SK-N-SH (cell line): Measurements from ENCODE around the gene HOXC13. TPM values are rescaled to one million over a fixed set of nuclear protein-coding genes. Genes with fewer than 3 reads are reported as not detected.

Experiments
- CTCF ChIA-PET: fragments of 300-600, 350-600 bp; formaldehyde crosslinking; extraction: SDS; loops from one replicate; lab custom pipeline; 2021; lab: Yijun Ruan, JAX
- POLR2A ChIA-PET: fragments of 350-600 bp; sonication (Branson Sonifier 250); formaldehyde crosslinking; extraction: SDS; loops from one replicate; lab custom pipeline; 2020; ENCODE audit warnings: antibody characterized with exemption, inconsistent platforms; lab: Yijun Ruan, JAX
- DNase-seq: peaks from one replicate; pipeline ENCODE4 v3.0.0; 2012
- H2AFZ ChIP-seq: fragments of 200-600 bp; sonication (generic); 2 replicates; pipeline ENCODE4 v1.8.1; 2016; ENCODE audit warnings: antibody characterized with exemption, mild to moderate bottlenecking, low read depth
- H3F3A ChIP-seq: fragments of 200-600 bp; sonication (generic); replicated peaks from 2 replicates; pipeline ENCODE3; 2016; ENCODE audit warnings: antibody characterized with exemption, mild to moderate bottlenecking; ENCODE audit not compliant: insufficient read depth
- H3K27ac ChIP-seq, 2 experiments: fragments of 200-500 bp in 1 of 2; fragments of 200-600 bp in 1 of 2; sonication (Bioruptor generic) in 1 of 2; sonication (generic), shearing (Covaris generic) in 1 of 2; 2 replicates each; pipeline versions ENCODE4 v1.5.1 to v1.6.1; 2014 to 2016; ENCODE audit warnings: low read depth in 2 of 2, inconsistent platforms in 1 of 2, low read length in 1 of 2, mild to moderate bottlenecking in 1 of 2, mixed read lengths in 1 of 2
- H3K27me3 ChIP-seq: fragments of 200-600 bp; sonication (generic), shearing (Covaris generic); 2 replicates; pipeline ENCODE4 v1.6.1; 2016; ENCODE audit warnings: mixed run types; ENCODE audit not compliant: insufficient read depth
- H3K36me3 ChIP-seq, 2 experiments: fragments of 200-500 bp in 1 of 2; fragments of 200-600 bp in 1 of 2; sonication (Bioruptor generic) in 1 of 2; sonication (generic) in 1 of 2; replicated peaks in 1 of 2; 2 replicates each; pipeline versions ENCODE3 to v1.5.1; 2014 to 2016; ENCODE audit warnings: low read length in 1 of 2, mild to moderate bottlenecking in 1 of 2; ENCODE audit not compliant: insufficient read depth in 2 of 2, control insufficient read depth in 1 of 2
- H3K4me1 ChIP-seq, 2 experiments: fragments of 200-500 bp in 1 of 2; fragments of 200-600 bp in 1 of 2; sonication (Bioruptor generic) in 1 of 2; sonication (generic), shearing (Covaris generic) in 1 of 2; 2 replicates each; pipeline versions ENCODE4 v1.5.1 to v1.6.1; 2014 to 2016; ENCODE audit warnings: low read depth in 1 of 2, low read length in 1 of 2, mixed run types in 1 of 2; ENCODE audit not compliant: insufficient read depth in 2 of 2, control insufficient read depth in 1 of 2
- H3K4me2 ChIP-seq: fragments of 200-600 bp; sonication (generic), shearing (Covaris generic); 2 replicates; pipeline ENCODE4 v1.6.1; 2017; ENCODE audit warnings: mixed run types
- H3K4me3 ChIP-seq, 2 experiments: fragments of 200-500 bp in 1 of 2; fragments of 200-600 bp in 1 of 2; sonication (Bioruptor generic) in 1 of 2; sonication (generic), shearing (Covaris generic) in 1 of 2; 2 replicates each; pipeline versions ENCODE4 v1.5.1 to v1.8.1; 2014 to 2016; ENCODE audit warnings: low read depth in 2 of 2, inconsistent platforms in 1 of 2, low read length in 1 of 2, mild to moderate bottlenecking in 1 of 2, mixed read lengths in 1 of 2, moderate library complexity in 1 of 2
- H3K79me2 ChIP-seq: fragments of 200-600 bp; sonication (generic); 2 replicates; pipeline ENCODE4 v1.8.1; 2017; ENCODE audit warnings: mild to moderate bottlenecking; ENCODE audit not compliant: insufficient read depth
- H3K9ac ChIP-seq: fragments of 200-600 bp; sonication (generic); 2 replicates; pipeline ENCODE4 v1.6.1; 2017; ENCODE audit warnings: mixed run types
- H3K9me2 ChIP-seq: fragments of 200-600 bp; sonication (generic); 2 replicates; pipeline ENCODE4 v1.6.1; 2017; ENCODE audit warnings: mixed run types
- H3K9me3 ChIP-seq: fragments of 200-600 bp; sonication (generic); 2 replicates; pipeline ENCODE4 v1.6.1; 2017; ENCODE audit warnings: mixed run types, mild to moderate bottlenecking, moderate library complexity
- H4K20me1 ChIP-seq: fragments of 200-600 bp; sonication (generic); 2 replicates; pipeline ENCODE4 v1.6.1; 2017; ENCODE audit warnings: mild to moderate bottlenecking, mixed run types; ENCODE audit not compliant: insufficient read depth
- CHD2 ChIP-seq: fragments of 150-350 bp; IDR thresholded peaks from 2 replicates; pipeline ENCODE4 v1.6.1; 2018; ENCODE audit warnings: low read length; ENCODE audit not compliant: partially characterized antibody
- EP300 ChIP-seq, 2 experiments: IDR thresholded peaks; 2 replicates each; pipeline versions ENCODE4 v1.4.0 to v1.6.1; 2012; ENCODE audit warnings: borderline replicate concordance in 1 of 2, low read depth in 1 of 2, low read length in 1 of 2
- EZH2phosphoT487 ChIP-seq: fragments of 200-600 bp; sonication (generic); IDR thresholded peaks from 2 replicates; pipeline ENCODE4 v1.6.1; 2017; ENCODE audit warnings: low read depth, mixed run types, mild to moderate bottlenecking, antibody characterized with exemption, moderate library complexity, borderline replicate concordance
- FOSL2 ChIP-seq: IDR thresholded peaks from 2 replicates; pipeline ENCODE4 v1.4.0; 2012; ENCODE audit warnings: low read depth, mild to moderate bottlenecking, moderate library complexity, borderline replicate concordance
- FOXJ3 ChIP-seq: sonication (generic); formaldehyde crosslinking; IDR thresholded peaks from 2 replicates; pipeline ENCODE4 v1.5.1; 2020; ENCODE audit warnings: mild to moderate bottlenecking, missing genetic modification reagents
- FOXM1 ChIP-seq: IDR thresholded peaks from 2 replicates; pipeline ENCODE4 v1.4.0; 2012; ENCODE audit warnings: low read depth, mild to moderate bottlenecking
- GATA2 ChIP-seq: sonication (generic); formaldehyde crosslinking; IDR thresholded peaks from 2 replicates; pipeline ENCODE4 v1.5.0; 2020; ENCODE audit warnings: mild to moderate bottlenecking, missing genetic modification reagents
- IRF3 ChIP-seq: fragments of 150-350 bp; IDR thresholded peaks from 2 replicates; pipeline ENCODE4 v1.6.1; 2016; ENCODE audit warnings: mild to moderate bottlenecking, low read depth, low read length
- JUND ChIP-seq: IDR thresholded peaks from 2 replicates; pipeline ENCODE4 v1.4.0; 2012
- MAX ChIP-seq: IDR thresholded peaks from 2 replicates; pipeline ENCODE4 v1.4.0; 2012; ENCODE audit warnings: low read depth
- NFIC ChIP-seq: IDR thresholded peaks from 2 replicates; pipeline ENCODE4 v1.4.0; 2012; ENCODE audit warnings: borderline replicate concordance
- NRF1 ChIP-seq: IDR thresholded peaks from 2 replicates; pipeline ENCODE4 v1.6.1; 2012; ENCODE audit warnings: low read depth, mild to moderate bottlenecking, low read length
- PBX3 ChIP-seq: IDR thresholded peaks from 2 replicates; pipeline ENCODE4; 2012
- POLR2AphosphoS5 ChIP-seq: IDR thresholded peaks from 2 replicates; pipeline ENCODE4 v1.6.1; 2012; ENCODE audit warnings: low read depth, low read length
- RXRA ChIP-seq: IDR thresholded peaks from 2 replicates; pipeline ENCODE4 v1.4.0; 2012; ENCODE audit warnings: low read depth, mild to moderate bottlenecking, borderline replicate concordance
- SIN3A ChIP-seq: IDR thresholded peaks from 2 replicates; pipeline ENCODE4 v1.6.1; 2012; ENCODE audit warnings: low read depth, mild to moderate bottlenecking, low read length, moderate library complexity, borderline replicate concordance
- TAF1 ChIP-seq: IDR thresholded peaks from 2 replicates; pipeline ENCODE4 v1.6.1; 2012; ENCODE audit warnings: low read depth, mild to moderate bottlenecking, low read length, moderate library complexity, borderline replicate concordance
- TCF12 ChIP-seq: IDR thresholded peaks from 2 replicates; pipeline ENCODE4 v1.4.0; 2012
- USF2 ChIP-seq: fragments of 150-350 bp; IDR thresholded peaks from 2 replicates; pipeline ENCODE4 v1.6.1; 2017; ENCODE audit warnings: antibody characterized with exemption, low read length, low read depth, borderline replicate concordance
- WGBS: methylation state at CpG from one replicate; pipeline ENCODE4 v1.1.6; 2017; ENCODE audit warnings: low lambda C conversion rate; 5-methylcytosine and 5-hydroxymethylcytosine counted together
- polyA plus RNA-seq, 3 experiments: library from polyadenylated mRNA; depleted of rRNA; stranded (reverse); fragments of >200 nt; gene quantifications; 2 replicates each; pipeline ENCODE4 v1.2.3, GENCODE V29; 2012

The HOXC13 gene
- polyA plus RNA-seq, 1 of the 3 experiments (the other 2 are of a cell fraction) = not detected

- no peaks in the 10 kb centered on the region for H3K9me3 ChIP-seq
- H3K4me2 ChIP-seq = no peak overlapping the region
- peaks cover 100% of the 10 kb centered on the region for H3K27me3 ChIP-seq
- H4K20me1 ChIP-seq = 0 out of 2 replicates have a peak, but pooled peaks cover 2% of the 10 kb centered on the region
- H3F3A ChIP-seq = peaks cover 3% of the 10 kb centered on the region
- DNase-seq = no peak
- peaks cover 0 to 2% of the 10 kb centered on the region in 2 experiments; a peak in 1 of 4 replicates for H3K4me1 ChIP-seq
- no peaks in the 10 kb centered on the region for H3K9me2 ChIP-seq
- CTCF ChIA-PET = interaction anchor here (1.0 to 12.7 kb wide), 5 partner anchors 11 to 229 kb away, joined by 3 to 134 read pairs (median 5); partner anchors contain the start of genes HOXC10 and HOXC12
- no peak overlapping the region for H3K27ac ChIP-seq
- no peak overlapping the region for H3K9ac ChIP-seq
- no peak overlapping the region for H2AFZ ChIP-seq
- 33% methylated on average over 9 of the region's 9 CpGs for WGBS
- no peaks in the 10 kb centered on the region for H3K36me3 ChIP-seq
- no peak for TF ChIP-seq EZH2phosphoT487
- no peak for TF ChIP-seq USF2
- no peak for TF ChIP-seq MAX
- TF ChIP-seq IRF3 = no peak
- no peak for TF ChIP-seq EP300 (IDR thresholded peaks at IDR 0.05; ENCODE audit: borderline replicate concordance in 1 of 2, low read depth in 1 of 2, low read length in 1 of 2)
- TF ChIP-seq, all 33 proteins: peak for 0
- POLR2A ChIA-PET = no interaction called here
- Histone ChIP-seq H3K79me2 (no peaks in the 10 kb centered on the region), H3K4me3 (no peak overlapping the region)
These were observed 33.6 kb downstream of the HOXC13 start for GRCh38 chr12:53972152-53972702.

- 0 out of 2 replicates have a peak, but pooled peaks cover 2% of the 10 kb centered on the region for H4K20me1 ChIP-seq
- peak within 1 kb of the TSS; percentile 24; the same call in 1 of the 2 replicates for H3K4me2 ChIP-seq
- CTCF ChIA-PET = interaction anchor here (0.9 to 12.7 kb wide), 5 partner anchors 11 to 234 kb away, joined by 3 to 134 read pairs (median 5); partner anchors contain the start of gene HOXC10
- no peaks in the 10 kb centered on the region for H3K79me2 ChIP-seq
- TF ChIP-seq TAF1 (no peak), EZH2phosphoT487 (no peak), NRF1 (no peak), FOSL2 (no peak), TCF12 (no peak), NFIC (no peak), MAX (no peak), FOXM1 (no peak), CHD2 (no peak), FOXJ3 (CRISPR knock-in tag) (no peak), IRF3 (no peak), GATA2 (CRISPR knock-in tag) (no peak), JUND (no peak), POLR2AphosphoS5 (no peak), PBX3 (no peak), RXRA (no peak), SIN3A (no peak)
- TF ChIP-seq, all 33 proteins: peak for 0
- H3K4me1 ChIP-seq = peaks cover 0 to 2% of the 10 kb centered on the region in 2 experiments; a peak in 1 of 4 replicates
- 36% methylated on average over 21 of the region's 21 CpGs for WGBS
- H3K9ac ChIP-seq = no peak within 1 kb of the TSS
- no peak within 1 kb of the TSS for H3K27ac ChIP-seq
- H3K27me3 ChIP-seq = peaks cover 100% of the 10 kb centered on the region
- no peak within 1 kb of the TSS for H3K4me3 ChIP-seq
- POLR2A ChIA-PET = no interaction called here
- DNase-seq = no peak
- no peaks in the 10 kb centered on the region for H3K36me3 ChIP-seq
- no peak within 1 kb of the TSS; the same call in 1 of the 2 replicates for H2AFZ ChIP-seq
- no peaks in the 10 kb centered on the region for H3K9me2 ChIP-seq
- peaks cover 3% of the 10 kb centered on the region for H3F3A ChIP-seq
- H3K9me3 ChIP-seq = no peaks in the 10 kb centered on the region
These were observed 34.1 kb downstream of the HOXC13 start, which contains the start of gene HOXC11 for GRCh38 chr12:53972722-53973235. TSS of gene HOXC11 (plus strand) at chr12:53973126. CDS start at chr12:53973242, 116 bp downstream.
